IMR-90 (cell line): ENCODE data around the gene USP36. TPM values are rescaled to one million over a fixed set of nuclear protein-coding genes. Genes with fewer than 3 reads are reported as not detected.

Experiments
- ATAC-seq: fragments of 200-7000 bp; cut with Tn5 transposase; 2 replicates; pipeline ENCODE4 v1.9.1; 2020; ENCODE audit warnings: low read depth, mild to moderate bottlenecking, moderate library complexity
- BruUV-seq: library from RNA; stranded (reverse); fragments of 400-500 nt; replicated peaks from 2 replicates; lab custom pipeline; 2021; lab: Mats Ljungman, UMichigan
- CTCF ChIA-PET: fragments of 300-600 bp; formaldehyde crosslinking; extraction: SDS; loops from one replicate; lab custom pipeline; 2021; ENCODE audit warnings: antibody characterized with exemption; lab: Yijun Ruan, JAX
- POLR2A ChIA-PET: fragments of 300-600 bp; sonication (Branson Sonifier 250); formaldehyde crosslinking; loops from one replicate; lab custom pipeline; 2022; ENCODE audit warnings: antibody characterized with exemption; ENCODE audit not compliant: unreplicated experiment; lab: Charles Lee
- DNase-seq: peaks from one replicate; pipeline ENCODE4 v3.0.0; 2013
- H2AFZ ChIP-seq: replicated peaks from 2 replicates; pipeline ENCODE3; 2013; ENCODE audit warnings: low read length, mild to moderate bottlenecking; ENCODE audit not compliant: poor library complexity
- H2AK5ac ChIP-seq: 2 replicates; pipeline ENCODE4 v1.6.1; 2013; ENCODE audit warnings: low read depth, low read length, inconsistent platforms
- H2AK9ac ChIP-seq: replicated peaks from 2 replicates; pipeline ENCODE3; 2013; ENCODE audit warnings: mild to moderate bottlenecking, low read depth, low read length, moderate library complexity; ENCODE audit not compliant: poor library complexity
- H2BK120ac ChIP-seq: 2 replicates; pipeline ENCODE4 v1.6.1; 2013; ENCODE audit warnings: low read depth, low read length, inconsistent platforms
- H2BK15ac ChIP-seq: 3 replicates; pipeline ENCODE4 v1.6.1; 2013; ENCODE audit warnings: low read depth, low read length, inconsistent platforms
- H2BK20ac ChIP-seq: 2 replicates; pipeline ENCODE4 v1.6.1; 2013; ENCODE audit warnings: low read depth, mild to moderate bottlenecking, inconsistent platforms, low read length, moderate library complexity
- H2BK5ac ChIP-seq: 2 replicates; pipeline ENCODE4 v1.6.1; 2013; ENCODE audit warnings: mild to moderate bottlenecking, low read depth, low read length, inconsistent platforms; ENCODE audit not compliant: poor library complexity, severe bottlenecking
- H3K14ac ChIP-seq: replicated peaks from 2 replicates; pipeline ENCODE4 v1.6.1; 2013; ENCODE audit warnings: low read depth, low read length, inconsistent platforms
- H3K18ac ChIP-seq: 2 replicates; pipeline ENCODE4 v1.6.1; 2013; ENCODE audit warnings: low read depth, low read length, control low read depth
- H3K23ac ChIP-seq: 2 replicates; pipeline ENCODE4 v1.6.1; 2013; ENCODE audit warnings: low read depth, low read length, inconsistent platforms
- H3K27ac ChIP-seq: 2 replicates; pipeline ENCODE4 v1.5.1; 2013; ENCODE audit warnings: mild to moderate bottlenecking, control low read depth, low read length; ENCODE audit not compliant: insufficient read depth
- H3K27me3 ChIP-seq: 2 replicates; pipeline ENCODE4 v1.6.1; 2013; ENCODE audit warnings: low read length; ENCODE audit not compliant: control insufficient read depth, insufficient read depth
- H3K36me3 ChIP-seq: 2 replicates; pipeline ENCODE4 v1.6.1; 2013; ENCODE audit warnings: low read length, mixed read lengths; ENCODE audit not compliant: control insufficient read depth, insufficient read depth
- H3K4ac ChIP-seq: 2 replicates; pipeline ENCODE4 v1.6.1; 2013; ENCODE audit warnings: low read depth, low read length, inconsistent platforms
- H3K4me1 ChIP-seq: 2 replicates; pipeline ENCODE4 v1.6.1; 2013; ENCODE audit warnings: low read length, mixed read lengths; ENCODE audit not compliant: control insufficient read depth, insufficient read depth
- H3K4me2 ChIP-seq: 2 replicates; pipeline ENCODE4 v1.6.1; 2013; ENCODE audit warnings: low read depth, mild to moderate bottlenecking, control low read depth, low read length, moderate library complexity
- H3K4me3 ChIP-seq: 2 replicates; pipeline ENCODE4 v1.5.1; 2013; ENCODE audit warnings: low read depth, mild to moderate bottlenecking, control low read depth, low read length, moderate library complexity; ENCODE audit not compliant: insufficient read depth
- H3K56ac ChIP-seq: 2 replicates; pipeline ENCODE4 v1.6.1; 2013; ENCODE audit warnings: low read length, inconsistent platforms; ENCODE audit not compliant: insufficient read depth; ENCODE audit errors: extremely low read depth
- H3K79me1 ChIP-seq, 2 experiments: 2 replicates each; pipeline ENCODE4 v1.6.1; 2013; ENCODE audit warnings: low read length in 2 of 2, inconsistent platforms in 1 of 2, low read depth in 1 of 2
- H3K9ac ChIP-seq: 2 replicates; pipeline ENCODE4 v1.6.1; 2013; ENCODE audit warnings: low read depth, low read length, control low read depth
- H3K9me1 ChIP-seq: 2 replicates; pipeline ENCODE4 v1.6.1; 2013; ENCODE audit warnings: low read length, inconsistent platforms; ENCODE audit not compliant: insufficient read depth
- H3K9me3 ChIP-seq: 2 replicates; pipeline ENCODE4 v1.6.1; 2013; ENCODE audit warnings: low read length; ENCODE audit not compliant: control insufficient read depth, insufficient read depth
- H4K20me1 ChIP-seq: 2 replicates; pipeline ENCODE4 v1.6.1; 2013; ENCODE audit warnings: low read length, inconsistent platforms; ENCODE audit not compliant: insufficient read depth
- H4K5ac ChIP-seq: 2 replicates; pipeline ENCODE4 v1.6.1; 2013; ENCODE audit warnings: mild to moderate bottlenecking, low read depth, low read length, control low read depth
- H4K8ac ChIP-seq, 2 experiments: 2 replicates each; pipeline ENCODE4 v1.6.1; 2013; ENCODE audit warnings: low read depth in 2 of 2, low read length in 2 of 2, control low read depth in 1 of 2, inconsistent platforms in 1 of 2
- H4K91ac ChIP-seq: 2 replicates; pipeline ENCODE4 v1.6.1; 2013; ENCODE audit warnings: low read depth, low read length, inconsistent platforms; ENCODE audit not compliant: insufficient read depth
- BHLHE40 ChIP-seq: fragments of 150-350 bp; IDR thresholded peaks from 2 replicates; pipeline ENCODE4 v1.6.1; 2016; ENCODE audit warnings: mild to moderate bottlenecking, low read depth, low read length
- CEBPB ChIP-seq: IDR thresholded peaks from 2 replicates; pipeline ENCODE4 v1.6.1; 2012; ENCODE audit warnings: low read depth, low read length, improper control_type of control experiment
- CHD1 ChIP-seq: IDR thresholded peaks from 2 replicates; pipeline ENCODE4 v1.6.1; 2012; ENCODE audit warnings: low read depth, low read length, improper control_type of control experiment
- CTCF ChIP-seq: conservative IDR thresholded peaks from 2 replicates; pipeline ENCODE4 v1.5.1; 2012; ENCODE audit warnings: mild to moderate bottlenecking, low read depth, low read length, improper control_type of control experiment
- ELK1 ChIP-seq: fragments of 150-350 bp; IDR thresholded peaks from 2 replicates; pipeline ENCODE4 v1.6.1; 2016; ENCODE audit warnings: low read depth, mild to moderate bottlenecking, low read length, moderate library complexity, borderline replicate concordance
- FOS ChIP-seq: fragments of 150-350 bp; IDR thresholded peaks from 2 replicates; pipeline ENCODE4 v1.6.1; 2016; ENCODE audit warnings: low read depth, low read length
- MAFK ChIP-seq: IDR thresholded peaks from 2 replicates; pipeline ENCODE4 v1.6.1; 2012; ENCODE audit warnings: low read depth, low read length, improper control_type of control experiment
- MAZ ChIP-seq: IDR thresholded peaks from 2 replicates; pipeline ENCODE4 v1.6.1; 2012; ENCODE audit warnings: low read depth, mild to moderate bottlenecking, low read length, improper control_type of control experiment, moderate library complexity, borderline replicate concordance
- MXI1 ChIP-seq: IDR thresholded peaks from 2 replicates; pipeline ENCODE4 v1.6.1; 2012; ENCODE audit warnings: low read depth, mild to moderate bottlenecking, low read length, moderate library complexity, borderline replicate concordance
- NFE2L2 ChIP-seq: fragments of 150-350 bp; IDR thresholded peaks from 2 replicates; pipeline ENCODE4 v1.6.1; 2016; ENCODE audit warnings: low read depth, mild to moderate bottlenecking, low read length
- POLR2A ChIP-seq: IDR thresholded peaks from 2 replicates; pipeline ENCODE4 v1.6.1; 2012; ENCODE audit warnings: mild to moderate bottlenecking, low read depth, low read length
- RAD21 ChIP-seq: IDR thresholded peaks from 2 replicates; pipeline ENCODE4 v1.6.1; 2012; ENCODE audit warnings: low read length, improper control_type of control experiment
- RCOR1 ChIP-seq: IDR thresholded peaks from 2 replicates; pipeline ENCODE4 v1.6.1; 2012; ENCODE audit warnings: mild to moderate bottlenecking, low read length, improper control_type of control experiment; ENCODE audit not compliant: insufficient replicate concordance
- RFX5 ChIP-seq: IDR thresholded peaks from 2 replicates; pipeline ENCODE4 v1.8.0; 2012; ENCODE audit warnings: low read depth, mild to moderate bottlenecking, low read length, moderate library complexity
- SMC3 ChIP-seq: fragments of 150-350 bp; IDR thresholded peaks from 2 replicates; pipeline ENCODE4 v1.6.1; 2016; ENCODE audit warnings: low read depth, mild to moderate bottlenecking, antibody characterized with exemption, low read length, moderate library complexity
- USF2 ChIP-seq: fragments of 150-350 bp; IDR thresholded peaks from 2 replicates; pipeline ENCODE4 v1.6.1; 2017; ENCODE audit warnings: mild to moderate bottlenecking, antibody characterized with exemption, low read length, low read depth
- WGBS, 2 experiments: methylation state at CpG; one replicate each; pipeline versions ENCODE4 v1.1.5 to v1.1.7; 2013; ENCODE audit warnings: missing lambda C conversion rate in 2 of 2; ENCODE audit not compliant: insufficient read length in 1 of 2; ENCODE audit errors: extremely low coverage in 2 of 2; 5-methylcytosine and 5-hydroxymethylcytosine counted together
- dilution Hi-C: fragments of 300-500 bp; cut with HindIII; formaldehyde crosslinking; loops from one replicate; pipeline ENCODE4 v1.14.3; 2018; ENCODE audit warnings: low sequenced_read_pairs; ENCODE audit not compliant: unreplicated experiment
- in situ Hi-C: fragments of 300-500 bp; cut with MboI; formaldehyde crosslinking; loops from 3 replicates; pipeline ENCODE4 v1.14.3; 2019; ENCODE audit warnings: low sequenced_read_pairs, inconsistent platforms, mixed read lengths
- intact Hi-C: fragments of 100-400 bp; cut with micrococcal nuclease; formaldehyde crosslinking; loops from 2 replicates; pipeline ENCODE4 v1.10.0; 2022
- polyA plus RNA-seq, 3 experiments: library from polyadenylated mRNA; depleted of rRNA; stranded (reverse); fragments of >200 nt; gene quantifications; 2 replicates each; pipeline ENCODE4 v1.2.3, GENCODE V29; 2012; ENCODE audit warnings: low replicate concordance in 1 of 3
- total RNA-seq: library from RNA; depleted of rRNA; stranded (reverse); fragments of >200 nt; gene quantifications from 2 replicates; pipeline ENCODE4 v1.2.3, GENCODE V29; 2012

USP36 gene
- total and polyA plus RNA-seq, 2 of the 4 experiments (the other 2 are of a cell fraction) = 30.6 to 38.3 TPM

- H2AK5ac ChIP-seq = no peak overlapping the region
- no peaks in the 10 kb centered on the region for H3K27me3 ChIP-seq
- no peak overlapping the region for H3K9ac ChIP-seq
- H3K9me1 ChIP-seq = peaks cover 4% of the 10 kb centered on the region; the same call in 1 of the 2 replicates
- in situ Hi-C loops = no loop called here
- no peak overlapping the region for H3K4ac ChIP-seq
- POLR2A ChIA-PET = no interaction called here
- no peak overlapping the region for H3K23ac ChIP-seq
- 100% methylated on average over 2 of the region's 5 CpGs; no CpG with 5 or more reads in 1 of the 2 experiments for WGBS, 2 experiments
- H2AFZ ChIP-seq = no peak overlapping the region
- no peak overlapping the region for H3K4me2 ChIP-seq
- H3K9me3 ChIP-seq = no peaks in the 10 kb centered on the region
- no peak overlapping the region for H2BK120ac ChIP-seq
- CTCF ChIA-PET = no interaction called here
- no peak overlapping the region for H3K56ac ChIP-seq
- no peak overlapping the region for H2BK5ac ChIP-seq
- peaks cover 51 to 74% of the 10 kb centered on the region in 2 experiments for H3K79me1 ChIP-seq
- H4K5ac ChIP-seq = no peak overlapping the region
- H4K91ac ChIP-seq = no peak overlapping the region
- no peak overlapping the region for H4K8ac ChIP-seq
- no peak overlapping the region for H2BK15ac ChIP-seq
- H2BK20ac ChIP-seq = no peak overlapping the region
- dilution Hi-C loops = no loop called here
- H3K14ac ChIP-seq = no peak overlapping the region
- intact Hi-C loops = no loop called here
- no peak overlapping the region for H3K4me3 ChIP-seq
- no peak for DNase-seq
- no peak overlapping the region for H2AK9ac ChIP-seq
- TF ChIP-seq FOS (no peak), RFX5 (no peak), SMC3 (no peak), NFE2L2 (no peak), BHLHE40 (no peak), MAZ (no peak), CEBPB (no peak), CHD1 (no peak), CTCF (no peak), RAD21 (no peak), USF2 (no peak), ELK1 (no peak), RCOR1 (no peak), MAFK (no peak), POLR2A (no peak), MXI1 (no peak)
- ATAC-seq = no peak
- H4K20me1 ChIP-seq = peaks cover 30% of the 10 kb centered on the region
- H3K4me1 ChIP-seq = 0 out of 2 replicates have a peak, but pooled peaks cover 1% of the 10 kb centered on the region
- no peak overlapping the region for H3K18ac ChIP-seq
- no peak overlapping the region for H3K27ac ChIP-seq
- no peaks in the 10 kb centered on the region for H3K36me3 ChIP-seq
- BruUV-seq = no TSS peak
These were observed 73.8 kb downstream of the USP36 start for GRCh38 chr17:78766743-78767294.
